ENCODE measurements around the gene NACAD. TPM values are rescaled to one million over a fixed set of nuclear protein-coding genes. Genes with fewer than 3 reads are reported as not detected.

The NACAD gene
- total RNA-seq, 4 donors from 2014 or later, result 0.51 to 26.9 (median 5.4) TPM

DNA sequence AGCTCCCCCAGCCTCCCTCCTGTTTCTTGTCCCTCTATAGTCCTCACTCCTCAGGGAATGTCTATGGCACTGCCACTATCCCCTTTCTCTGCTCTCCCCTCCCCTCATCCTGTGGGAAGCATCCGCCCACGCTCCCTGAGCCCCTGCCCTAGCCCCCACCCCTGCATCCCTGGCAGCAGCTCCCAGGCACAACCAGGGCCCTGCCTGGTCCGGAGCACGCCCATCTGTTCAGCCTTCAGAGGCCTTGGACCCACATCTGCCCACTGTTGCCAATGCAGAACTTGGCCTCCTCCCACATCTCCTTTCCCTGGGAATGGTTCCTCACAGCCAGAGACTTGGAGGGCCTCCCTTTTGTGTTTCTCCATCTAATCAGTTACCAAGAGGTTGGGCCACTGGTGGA is 43.1 kb upstream of the NACAD start:
- Histone ChIP-seq H3K4me1 (no peaks in the 10 kb centered on the region), H3K27me3 (no peaks in the 10 kb centered on the region), H3K4me3 (no peak overlapping the region), H3K27ac (no peak overlapping the region), H3K9me3 (no peaks in the 10 kb centered on the region), H3K36me3 (no peaks in the 10 kb centered on the region)
- intact Hi-C loops (cut with DNase I; ENCODE audit: low total_unique reads), result no loop called here
- no peak for DNase-seq
- TF ChIP-seq, protein P1, sequence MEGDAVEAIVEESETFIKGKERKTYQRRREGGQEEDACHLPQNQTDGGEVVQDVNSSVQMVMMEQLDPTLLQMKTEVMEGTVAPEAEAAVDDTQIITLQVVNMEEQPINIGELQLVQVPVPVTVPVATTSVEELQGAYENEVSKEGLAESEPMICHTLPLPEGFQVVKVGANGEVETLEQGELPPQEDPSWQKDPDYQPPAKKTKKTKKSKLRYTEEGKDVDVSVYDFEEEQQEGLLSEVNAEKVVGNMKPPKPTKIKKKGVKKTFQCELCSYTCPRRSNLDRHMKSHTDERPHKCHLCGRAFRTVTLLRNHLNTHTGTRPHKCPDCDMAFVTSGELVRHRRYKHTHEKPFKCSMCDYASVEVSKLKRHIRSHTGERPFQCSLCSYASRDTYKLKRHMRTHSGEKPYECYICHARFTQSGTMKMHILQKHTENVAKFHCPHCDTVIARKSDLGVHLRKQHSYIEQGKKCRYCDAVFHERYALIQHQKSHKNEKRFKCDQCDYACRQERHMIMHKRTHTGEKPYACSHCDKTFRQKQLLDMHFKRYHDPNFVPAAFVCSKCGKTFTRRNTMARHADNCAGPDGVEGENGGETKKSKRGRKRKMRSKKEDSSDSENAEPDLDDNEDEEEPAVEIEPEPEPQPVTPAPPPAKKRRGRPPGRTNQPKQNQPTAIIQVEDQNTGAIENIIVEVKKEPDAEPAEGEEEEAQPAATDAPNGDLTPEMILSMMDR (IDR thresholded peaks at IDR 0.05), result no peak
- no peak for TF ChIP-seq POLR2A (IDR thresholded peaks at IDR 0.05)

DNA sequence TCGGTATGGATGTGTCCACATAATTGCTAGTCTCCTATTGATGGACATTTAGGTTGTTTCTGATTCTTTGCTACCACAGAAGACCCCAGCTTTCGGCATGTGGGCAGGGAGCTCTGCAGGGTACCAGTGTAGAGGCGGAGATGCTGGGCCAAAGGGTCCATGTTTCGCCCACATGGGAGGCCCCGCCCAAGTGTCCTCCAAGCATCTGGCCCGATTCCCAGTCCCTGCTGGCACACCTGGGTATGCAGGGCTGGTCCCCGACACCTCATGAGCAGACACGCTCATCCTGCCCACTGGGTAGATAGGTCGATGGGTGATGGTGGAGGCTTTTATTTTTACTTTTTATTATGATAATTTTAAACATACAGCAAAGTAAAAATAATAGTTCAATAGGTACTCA is 42.1 kb upstream of the NACAD start:
- Histone ChIP-seq H3K27me3 (no peaks in the 10 kb centered on the region), H3K4me1 (no peaks in the 10 kb centered on the region), H3K36me3 (no peaks in the 10 kb centered on the region), H3K4me3 (no peak overlapping the region), H3K9me3 (no peaks in the 10 kb centered on the region), H3K27ac (no peak overlapping the region)
- intact Hi-C loops (cut with DNase I; ENCODE audit: low total_unique reads), result no loop called here
- TF ChIP-seq, protein P1 (IDR thresholded peaks at IDR 0.05), result no peak
- no peak for TF ChIP-seq POLR2A (IDR thresholded peaks at IDR 0.05)
- no peak for DNase-seq

DNA sequence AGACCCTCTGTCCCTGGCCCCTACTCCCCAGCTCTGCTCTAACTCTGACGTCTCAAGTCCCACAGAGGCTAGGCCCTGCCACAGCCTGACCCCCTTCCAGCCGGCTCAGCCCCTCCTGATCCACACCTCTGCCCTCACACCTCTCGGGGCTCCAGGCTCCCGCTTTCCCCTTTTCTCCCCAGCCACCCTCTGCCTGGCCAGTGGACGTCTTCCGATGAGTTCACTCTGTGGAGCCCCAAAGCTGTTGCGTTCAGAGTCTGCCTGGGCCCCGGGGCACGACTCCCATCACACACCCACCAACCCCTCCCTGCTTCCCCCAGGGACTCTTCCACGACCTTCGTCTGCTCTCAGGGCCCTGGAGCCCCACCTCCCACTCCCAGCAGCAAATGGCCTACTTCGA is 41.1 kb upstream of the NACAD start:
- Histone ChIP-seq H3K4me1 (no peaks in the 10 kb centered on the region), H3K27me3 (no peaks in the 10 kb centered on the region), H3K9me3 (no peaks in the 10 kb centered on the region), H3K27ac (no peak overlapping the region), H3K4me3 (no peak overlapping the region), H3K36me3 (no peaks in the 10 kb centered on the region)
- intact Hi-C loops (cut with DNase I; ENCODE audit: low total_unique reads), result no loop called here
- TF ChIP-seq, protein P1 (IDR thresholded peaks at IDR 0.05), result no peak
- TF ChIP-seq POLR2A (IDR thresholded peaks at IDR 0.05), result no peak
- DNase-seq, result no peak

DNA sequence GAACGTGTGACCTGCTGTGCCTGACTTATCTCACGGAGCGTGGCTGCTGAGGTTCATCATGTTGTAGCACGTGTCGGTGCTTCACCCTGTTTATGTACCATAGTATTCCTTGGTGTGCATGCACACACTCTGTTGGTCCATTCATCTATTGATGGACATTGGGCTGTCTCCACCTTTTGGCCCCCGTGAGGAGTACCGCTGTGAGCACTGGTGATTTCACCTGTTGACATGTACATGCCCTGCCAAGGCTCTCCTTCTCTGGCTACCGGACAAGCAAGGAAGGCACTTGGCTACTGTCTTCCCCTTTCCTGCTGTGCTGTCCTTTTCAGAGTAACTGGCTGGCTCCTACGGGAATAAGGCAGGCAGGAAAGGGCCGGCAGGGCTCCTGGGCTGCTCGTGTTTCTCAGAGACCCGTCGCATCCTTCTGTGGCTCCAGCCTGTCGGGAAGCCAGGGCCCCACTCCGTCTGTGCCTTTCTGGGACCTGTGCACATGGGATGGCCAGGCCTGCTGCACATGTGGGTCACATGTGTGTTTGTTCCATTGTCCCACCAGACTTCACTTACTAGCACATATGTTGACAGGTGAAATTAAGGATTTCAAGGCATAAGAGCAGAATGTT is 40.5 kb upstream of the NACAD start:
- DNase-seq, result no peak
- TF ChIP-seq POLR2A (IDR thresholded peaks at IDR 0.05), result no peak
- TF ChIP-seq, protein P1 (IDR thresholded peaks at IDR 0.05), result no peak
- intact Hi-C loops (cut with DNase I; ENCODE audit: low total_unique reads), result no loop called here

DNA sequence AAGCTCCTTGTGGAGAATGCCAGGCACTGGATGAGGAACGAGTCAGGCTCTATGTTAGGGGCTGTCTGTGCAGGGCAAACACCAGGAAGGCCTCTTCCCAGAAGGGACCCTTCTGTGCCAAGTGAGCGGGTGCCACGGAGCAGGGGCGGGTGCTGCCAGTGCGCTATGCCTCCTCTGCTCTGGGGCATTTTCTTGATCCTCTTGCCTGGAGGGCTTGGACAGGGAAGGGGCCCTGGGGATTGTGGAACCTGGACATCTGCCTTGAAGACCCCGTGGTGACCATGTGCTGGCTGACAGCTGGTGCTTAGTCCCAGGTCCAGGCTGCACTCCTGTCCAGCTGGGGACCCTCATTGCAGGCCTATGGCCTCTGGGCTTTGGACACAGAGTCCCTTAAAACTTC is 38.2 kb upstream of the NACAD start:
- Histone ChIP-seq H3K27me3 (no peaks in the 10 kb centered on the region), H3K27ac (no peak overlapping the region), H3K4me1 (no peaks in the 10 kb centered on the region), H3K9me3 (no peaks in the 10 kb centered on the region), H3K36me3 (no peaks in the 10 kb centered on the region), H3K4me3 (no peak overlapping the region)
- no peak for DNase-seq
- intact Hi-C loops (cut with DNase I; ENCODE audit: low total_unique reads), result no loop called here
- TF ChIP-seq POLR2A (IDR thresholded peaks at IDR 0.05), result no peak
- TF ChIP-seq, protein P1 (IDR thresholded peaks at IDR 0.05), result no peak

More for the DNA sequence above, 40.5 kb upstream of the NACAD start:
- Histone ChIP-seq H3K36me3 (no peaks in the 10 kb centered on the region), H3K27ac (no peak overlapping the region), H3K27me3 (no peaks in the 10 kb centered on the region), H3K4me1 (no peaks in the 10 kb centered on the region), H3K4me3 (no peak overlapping the region), H3K9me3 (no peaks in the 10 kb centered on the region)

Measured in uterus (tissue), 4 donors.